Stimulated activated CD8-positive, alpha-beta memory T cell treated with anti-CD3 and anti-CD28 coated beads, Interleukin-15, amount 100 ng/mL, for 24 hours (primary cell): Measurements from ENCODE around the gene TGM2.

Source experiments
- DNase-seq: peaks from one replicate; pipeline ENCODE4 v3.0.0-alpha.2; 2020; ENCODE audit warnings: low read depth

The TGM2 gene

DNA sequence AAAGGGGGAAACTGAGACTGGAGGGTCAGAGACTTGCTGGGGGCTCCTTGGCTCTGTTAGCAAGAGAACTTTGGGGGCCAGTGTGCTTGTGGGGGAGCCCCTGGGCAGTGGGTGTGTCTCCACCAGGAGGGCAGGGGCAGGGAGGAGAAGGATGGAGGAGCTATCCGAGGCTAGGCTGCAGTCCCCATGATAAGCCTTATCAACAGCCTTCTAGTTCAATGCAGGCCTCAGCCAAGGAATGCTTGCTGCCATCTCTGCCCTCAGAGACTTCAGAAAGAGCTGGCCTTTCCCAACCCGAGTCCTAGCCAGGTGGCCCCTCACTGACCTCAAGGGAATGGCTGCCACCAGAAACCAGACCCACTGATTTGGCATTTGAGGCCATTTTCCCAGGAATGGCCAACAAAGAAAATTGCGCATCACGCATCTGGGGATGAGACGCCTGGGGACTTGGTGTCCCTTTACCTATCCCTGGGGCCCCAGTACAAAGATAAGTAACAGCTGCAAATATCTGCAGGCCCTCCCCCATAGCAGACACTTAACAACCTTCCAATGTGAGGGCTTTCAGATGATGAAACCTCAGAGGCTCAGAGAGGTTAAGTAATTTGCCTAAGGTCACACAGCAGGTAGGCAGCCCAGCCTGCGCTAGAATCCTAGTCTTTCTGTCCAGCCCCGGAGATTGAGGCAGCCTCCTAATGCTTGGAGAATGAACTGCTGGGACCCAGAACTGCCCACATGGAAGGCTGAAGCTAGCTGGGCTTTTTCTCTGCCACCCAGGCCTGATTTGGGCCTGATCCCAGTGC, 4.9 kb downstream of the TGM2 start:
- DNase-seq = no peak

DNA sequence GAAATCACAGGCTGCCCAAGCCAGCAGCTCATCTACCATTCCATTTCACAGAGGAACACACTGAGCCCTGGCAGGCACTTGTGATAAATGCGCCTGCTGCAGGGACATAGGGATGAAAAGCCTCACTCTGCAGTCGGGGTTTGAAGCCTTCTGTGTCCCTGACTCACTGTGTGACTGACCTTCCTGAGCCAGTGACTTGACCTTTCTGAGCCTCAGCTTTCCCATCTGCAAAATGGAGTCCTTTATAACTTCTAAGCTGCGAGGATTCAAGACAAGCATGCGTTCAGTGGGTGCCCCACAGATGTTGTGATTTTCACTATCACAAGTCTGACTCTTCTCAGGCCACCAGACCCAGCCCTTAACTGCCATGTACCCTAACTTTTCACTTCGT, 5.5 kb downstream of the TGM2 start:
- no peak for DNase-seq

DNA sequence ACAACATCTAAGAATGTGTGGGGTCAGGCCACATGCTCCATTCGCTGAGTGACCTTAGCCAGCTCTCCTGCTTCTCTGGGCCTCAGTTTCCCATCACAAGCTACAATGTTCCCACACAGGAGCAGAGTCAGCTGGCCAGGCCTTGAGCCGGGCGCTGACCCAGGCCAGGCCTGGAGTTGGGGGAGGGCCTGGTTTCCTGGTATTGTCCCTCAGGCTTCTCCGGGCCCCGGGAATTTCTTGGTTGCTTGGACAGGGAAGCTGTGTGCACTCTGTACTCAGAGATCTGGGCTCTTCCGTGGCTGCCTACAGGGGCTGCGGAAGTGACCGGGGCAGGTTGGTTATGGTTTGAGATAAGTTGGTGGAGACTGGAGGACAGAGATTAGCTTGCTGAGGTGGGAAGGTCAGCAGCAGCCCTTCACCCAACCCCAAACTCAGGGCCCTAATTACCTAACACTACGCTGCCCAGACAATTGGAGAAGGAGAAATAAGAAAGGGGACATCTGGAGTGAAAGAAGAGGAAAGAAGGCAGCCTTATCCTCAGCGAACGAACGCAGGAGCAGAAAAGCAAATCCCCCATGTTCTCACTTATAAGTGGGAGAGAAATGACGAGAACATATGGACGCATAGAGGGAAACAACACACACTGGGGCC, 6.2 kb downstream of the TGM2 start:
- DNase-seq = no peak

- no peak for DNase-seq
Measured at GRCh38 chr20:38157635-38158495, 7.2 kb downstream of the TGM2 start.

DNA sequence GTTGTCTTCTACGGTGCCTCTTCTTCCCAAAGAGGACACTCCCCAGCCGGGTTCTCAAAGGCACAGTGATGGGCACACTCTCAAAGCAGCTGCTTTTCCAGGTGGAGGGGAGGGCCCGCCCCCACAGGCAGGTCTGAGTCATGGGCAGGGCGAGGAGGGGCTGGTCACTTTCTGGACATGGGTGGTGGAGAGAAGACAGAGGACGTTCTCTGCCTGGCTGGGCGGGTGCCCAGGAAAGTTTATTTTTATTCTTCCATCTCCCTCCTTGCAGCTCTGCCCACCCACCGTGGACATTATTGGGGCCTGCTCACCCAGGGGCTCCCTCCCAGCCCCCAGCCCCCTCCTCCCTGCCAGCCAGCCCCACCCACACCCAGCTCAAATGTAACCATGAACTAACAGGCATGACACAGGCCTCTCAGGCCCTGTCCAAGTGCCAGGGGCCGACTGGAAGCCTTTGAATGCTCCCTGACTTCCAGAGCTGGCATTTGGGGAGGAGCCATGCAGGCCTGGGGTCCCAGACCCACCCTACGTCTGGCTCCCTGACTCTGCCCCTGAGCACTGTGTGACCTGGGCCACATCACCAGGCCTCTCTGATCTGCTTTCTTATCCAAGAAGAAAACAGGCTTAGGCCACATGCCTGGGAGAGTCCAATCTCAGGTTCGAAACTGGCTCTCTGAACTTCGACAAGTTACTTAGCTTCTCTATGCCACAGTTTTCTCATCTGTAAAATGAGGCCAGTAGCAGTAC, 8.0 kb downstream of the TGM2 start:
- DNase-seq = no peak

DNA sequence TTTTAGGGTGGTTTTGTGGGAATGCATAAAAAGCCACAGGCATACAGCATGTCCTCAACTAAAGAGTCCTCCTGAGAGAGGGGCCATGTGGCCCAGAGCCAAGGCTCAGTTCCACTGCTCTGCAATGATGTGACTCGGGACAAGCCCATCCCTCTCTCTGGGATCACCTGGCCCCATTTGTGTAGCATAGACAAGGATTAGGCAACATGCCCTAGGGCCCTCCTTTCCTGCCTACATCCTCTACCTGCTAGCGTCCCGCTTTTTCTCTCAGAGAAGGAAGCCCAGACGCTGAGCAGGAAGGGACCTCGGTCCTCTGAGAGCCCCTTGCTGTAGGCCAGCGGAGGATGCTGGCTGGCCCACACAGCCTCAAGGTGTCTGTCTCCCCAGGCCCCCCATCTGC, 8.8 kb downstream of the TGM2 start:
- DNase-seq = no peak

- no peak for DNase-seq
Measured at GRCh38 chr20:38155811-38156210, 9.3 kb downstream of the TGM2 start.

- no peak for DNase-seq
Measured at GRCh38 chr20:38153401-38153800, 11.7 kb downstream of the TGM2 start.

DNA sequence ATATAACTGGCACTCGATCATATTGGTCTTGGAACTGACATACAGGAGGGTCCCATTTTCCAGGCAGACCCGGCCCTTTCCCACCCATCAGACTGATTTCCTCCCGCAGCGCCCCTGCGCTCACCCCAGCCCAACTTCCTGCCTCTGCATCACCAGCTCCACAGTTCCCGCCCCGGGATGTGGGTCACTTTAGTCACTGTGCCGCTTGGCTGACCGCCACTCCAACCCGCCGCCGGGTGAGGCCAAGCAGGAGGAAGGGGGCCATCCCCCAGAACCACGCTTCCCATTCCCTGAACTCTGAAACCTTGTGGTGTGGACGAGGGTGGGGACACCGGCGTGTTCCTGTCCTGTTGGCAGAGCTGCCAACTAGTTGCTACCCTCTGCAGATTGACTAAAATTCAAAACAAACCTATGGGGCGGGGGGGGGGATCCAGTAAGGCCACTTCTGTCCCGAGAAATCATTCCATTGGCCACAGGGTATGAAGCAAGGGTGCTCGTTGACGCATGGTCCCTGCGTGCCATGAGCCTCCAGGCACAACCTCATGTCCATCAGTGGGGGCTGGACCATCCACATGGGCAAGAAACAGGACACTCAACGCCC, 12.3 kb downstream of the TGM2 start:
- no peak for DNase-seq

- DNase-seq = no peak
Measured at GRCh38 chr20:38152175-38152620, 12.9 kb downstream of the TGM2 start.

DNA sequence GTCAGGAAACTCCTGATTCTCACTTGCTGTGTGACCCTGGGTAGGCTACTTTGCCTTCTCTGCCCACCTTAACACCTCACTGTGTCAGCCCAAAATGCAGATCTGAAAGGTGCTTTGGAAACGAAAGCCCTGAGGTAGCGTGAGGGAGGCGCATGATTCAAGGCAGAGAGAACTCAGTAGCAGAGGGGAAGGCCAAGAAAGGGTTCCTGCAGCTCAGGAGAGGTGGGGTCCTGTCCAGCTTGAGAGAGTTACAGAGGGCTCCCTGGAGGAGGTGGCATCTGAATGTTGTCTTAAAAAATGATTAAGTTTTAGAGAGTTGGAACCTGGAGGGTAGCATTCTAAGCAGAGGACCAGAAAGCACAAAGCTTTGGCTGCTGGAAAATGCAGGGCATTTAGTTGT, 13.6 kb downstream of the TGM2 start:
- no peak for DNase-seq

GRCh38 chr20:38150335-38151170, 14.5 kb downstream of the TGM2 start:
- DNase-seq = no peak

DNA sequence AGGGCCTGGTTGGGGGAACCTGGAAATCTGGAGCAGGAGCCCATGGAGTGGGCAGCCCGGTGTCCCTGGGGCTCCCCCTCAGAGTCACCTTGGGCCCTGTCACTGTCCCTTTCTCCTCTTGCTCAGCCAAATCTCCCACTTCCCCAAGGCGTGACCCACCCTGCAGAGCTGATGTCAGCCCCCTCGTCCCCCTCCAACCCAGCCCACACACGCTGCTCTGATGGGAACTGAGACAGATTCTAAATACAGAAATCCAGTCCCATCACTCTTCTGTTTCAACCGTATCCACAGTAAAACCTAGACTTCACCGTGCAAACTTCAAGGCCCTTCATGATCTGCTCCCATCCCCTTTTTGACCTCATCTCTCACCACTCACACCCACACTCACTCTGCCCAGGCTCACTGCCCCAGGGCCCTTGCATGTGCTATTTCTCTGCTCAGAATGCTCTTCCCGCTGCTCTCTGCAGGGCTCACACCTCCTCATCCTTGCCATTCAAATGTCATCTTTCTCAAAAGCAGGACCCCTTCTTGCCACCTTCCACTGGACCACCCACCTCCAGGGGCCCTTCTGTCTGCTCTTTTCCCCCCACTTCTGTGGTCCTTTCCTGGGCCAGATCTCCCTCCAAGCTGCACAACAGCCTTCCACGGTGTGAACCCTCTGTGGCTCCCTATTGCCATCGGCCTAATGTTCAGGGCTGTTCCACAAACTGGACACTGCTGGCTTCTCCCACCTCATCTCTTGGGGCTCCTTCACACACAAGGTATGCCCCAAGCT, 16.6 kb downstream of the TGM2 start:
- DNase-seq = no peak

DNA sequence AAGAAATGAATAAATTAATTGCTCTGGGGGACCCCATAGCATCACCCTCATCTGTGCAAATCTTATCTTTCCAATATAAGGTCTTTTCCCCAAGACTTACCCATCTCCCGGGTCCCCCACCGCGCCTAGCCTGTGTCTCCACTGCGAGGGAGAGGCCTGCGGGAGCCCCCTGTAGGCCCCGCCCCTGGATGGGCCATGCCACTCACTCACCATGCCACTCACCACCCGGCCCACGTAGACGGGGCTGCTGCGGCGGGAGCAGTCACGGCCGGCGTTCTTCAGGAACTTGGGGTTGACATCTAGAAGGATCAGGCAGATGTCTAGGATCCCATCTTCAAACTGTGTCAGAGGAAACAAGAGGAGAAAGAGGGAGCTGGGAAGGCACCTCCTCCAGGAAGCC, 17.3 kb downstream of the TGM2 start:
- DNase-seq = no peak

- no peak for DNase-seq
Measured at GRCh38 chr20:38147163-38147562, 17.9 kb downstream of the TGM2 start.

DNA sequence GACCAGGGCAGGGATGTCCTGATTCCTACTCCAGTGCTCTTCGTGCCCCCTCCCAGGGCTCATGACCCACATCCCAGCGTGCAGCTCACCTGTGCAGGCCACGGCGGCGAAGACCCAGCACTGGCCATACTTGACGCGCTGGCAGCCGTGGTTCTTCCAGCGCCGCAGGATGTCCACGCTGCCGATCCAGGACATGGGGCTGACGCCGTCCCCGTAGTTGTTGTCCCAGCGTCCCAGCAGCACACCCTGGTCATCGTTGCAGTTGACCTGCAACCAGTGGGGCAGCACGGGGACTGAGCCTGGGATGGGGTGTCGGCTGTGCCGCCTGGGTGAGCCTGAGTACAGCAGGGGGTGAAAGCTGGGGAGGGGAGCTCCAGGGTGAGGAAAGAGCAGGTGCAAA, 18.4 kb downstream of the TGM2 start:
- DNase-seq = no peak

- DNase-seq = no peak
Measured at GRCh38 chr20:38146156-38146555, 18.9 kb downstream of the TGM2 start.

DNA sequence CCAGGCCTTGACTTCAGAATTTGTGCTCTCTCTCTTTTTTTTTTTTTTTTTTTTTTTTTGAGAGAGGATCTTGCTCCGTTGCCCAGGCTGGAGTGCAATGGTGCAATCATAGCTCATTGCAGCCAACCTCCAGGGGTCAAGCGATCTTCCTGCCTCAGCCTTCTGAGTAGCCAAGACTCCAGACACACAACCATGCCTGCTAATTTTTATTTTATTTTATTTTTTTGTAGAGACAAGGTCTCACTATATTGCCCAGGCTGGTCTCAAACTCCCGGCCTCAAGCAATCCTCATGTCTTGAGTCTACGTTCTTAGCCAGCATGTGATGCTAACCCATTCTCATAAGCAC, 19.4 kb downstream of the TGM2 start:
- DNase-seq = no peak

- DNase-seq = no peak
Measured at GRCh38 chr20:38144974-38145728, 19.9 kb downstream of the TGM2 start.
